Myocyte (in vitro differentiated cells): ENCODE data around the gene GLRX. TPM values are rescaled to one million over a fixed set of nuclear protein-coding genes. Genes with fewer than 3 reads are reported as not detected.
"Not testable (repeated sequence)": the region's sequence is repeated elsewhere in the genome, so short reads cannot be mapped to it uniquely, and the experiment has no call there.

Experiments used
- DNase-seq: peaks from one replicate; pipeline ENCODE4 v3.0.0-alpha.2; 2012; ENCODE audit warnings: low read depth
- total RNA-seq: library from RNA; depleted of rRNA; stranded (reverse); fragments of >200 nt; gene quantifications from 2 replicates; pipeline ENCODE4 v1.2.3, GENCODE V29; 2014

GLRX gene
- total RNA-seq, 1 donor from 2014 or later: 169 TPM

GRCh38 chr5:95830226-95830625 lies 7.7 kb upstream of the GLRX start:
- DNase-seq: no peak

- no peak for DNase-seq
Measured at GRCh38 chr5:95827892-95828246, 5.3 kb upstream of the GLRX start.

- DNase-seq: no peak
Measured at GRCh38 chr5:95826949-95827891, 4.7 kb upstream of the GLRX start.

GRCh38 chr5:95825495-95825894 lies 3.0 kb upstream of the GLRX start:
- DNase-seq: no peak

GRCh38 chr5:95824747-95825146 lies 2.2 kb upstream of the GLRX start:
- DNase-seq: no peak

GRCh38 chr5:95823738-95824609 lies 1.4 kb upstream of the GLRX start:
- DNase-seq: peak; percentile 91

- DNase-seq: peak; percentile 85
Measured at GRCh38 chr5:95823218-95823737, 752 bp upstream of the GLRX start.

- DNase-seq: peak; percentile 70
Measured at GRCh38 chr5:95822043-95822541, 434 bp downstream of the GLRX start.

- no peak for DNase-seq
Measured at GRCh38 chr5:95821110-95822021, 1.2 kb downstream of the GLRX start.

- DNase-seq: peak; percentile 59
Measured at GRCh38 chr5:95818181-95819147, 4.1 kb downstream of the GLRX start.

- DNase-seq: peak; percentile 96
Measured at GRCh38 chr5:95817430-95817829, 5.1 kb downstream of the GLRX start.

GRCh38 chr5:95816776-95817175 lies 5.8 kb downstream of the GLRX start:
- no peak for DNase-seq

GRCh38 chr5:95816341-95816740 lies 6.2 kb downstream of the GLRX start:
- DNase-seq: no peak

GRCh38 chr5:95815155-95815729 lies 7.3 kb downstream of the GLRX start:
- DNase-seq: no peak

GRCh38 chr5:95813035-95813434 lies 9.5 kb downstream of the GLRX start:
- not testable (repeated sequence) for DNase-seq

GRCh38 chr5:95812074-95812471 lies 10.5 kb downstream of the GLRX start:
- no peak for DNase-seq

- DNase-seq: not testable (repeated sequence)
Measured at GRCh38 chr5:95811461-95812073, 11.0 kb downstream of the GLRX start.

- DNase-seq: not testable (repeated sequence)
Measured at GRCh38 chr5:95811126-95811423, 11.5 kb downstream of the GLRX start.
